ENCODE measurements around the gene FBLN5. TPM values are rescaled to one million over a fixed set of nuclear protein-coding genes. Genes with fewer than 3 reads are reported as not detected.

FBLN5 gene
- total RNA-seq, 1 donor from 2014 or later, result 31.8 TPM

DNA sequence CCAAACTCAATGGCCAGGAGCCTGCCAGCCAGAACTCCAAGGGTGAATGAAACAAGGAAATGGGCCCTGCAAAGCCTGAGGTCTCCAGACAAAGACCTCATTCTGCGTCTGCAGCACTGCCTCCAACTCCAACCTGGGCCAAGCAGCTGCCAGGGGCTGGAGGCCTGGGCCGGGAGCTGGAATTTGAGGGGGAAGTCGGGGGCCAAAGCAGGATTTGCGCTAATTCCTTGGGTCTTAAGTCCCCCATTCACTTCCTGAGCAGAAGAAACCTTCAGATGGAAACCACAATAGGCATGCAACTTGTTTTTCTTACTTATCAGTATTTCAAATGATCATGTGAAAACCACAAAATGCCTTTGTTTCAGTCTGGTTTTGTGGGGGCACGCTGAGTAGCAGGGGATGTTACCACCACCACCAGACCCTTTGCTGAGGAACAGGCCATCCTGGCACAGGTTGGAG lies 57.2 kb downstream of the FBLN5 start:
- DNase-seq (ENCODE audit: low spot score), result no peak
- intact Hi-C loops (cut with DNase I), result no loop called here

DNA sequence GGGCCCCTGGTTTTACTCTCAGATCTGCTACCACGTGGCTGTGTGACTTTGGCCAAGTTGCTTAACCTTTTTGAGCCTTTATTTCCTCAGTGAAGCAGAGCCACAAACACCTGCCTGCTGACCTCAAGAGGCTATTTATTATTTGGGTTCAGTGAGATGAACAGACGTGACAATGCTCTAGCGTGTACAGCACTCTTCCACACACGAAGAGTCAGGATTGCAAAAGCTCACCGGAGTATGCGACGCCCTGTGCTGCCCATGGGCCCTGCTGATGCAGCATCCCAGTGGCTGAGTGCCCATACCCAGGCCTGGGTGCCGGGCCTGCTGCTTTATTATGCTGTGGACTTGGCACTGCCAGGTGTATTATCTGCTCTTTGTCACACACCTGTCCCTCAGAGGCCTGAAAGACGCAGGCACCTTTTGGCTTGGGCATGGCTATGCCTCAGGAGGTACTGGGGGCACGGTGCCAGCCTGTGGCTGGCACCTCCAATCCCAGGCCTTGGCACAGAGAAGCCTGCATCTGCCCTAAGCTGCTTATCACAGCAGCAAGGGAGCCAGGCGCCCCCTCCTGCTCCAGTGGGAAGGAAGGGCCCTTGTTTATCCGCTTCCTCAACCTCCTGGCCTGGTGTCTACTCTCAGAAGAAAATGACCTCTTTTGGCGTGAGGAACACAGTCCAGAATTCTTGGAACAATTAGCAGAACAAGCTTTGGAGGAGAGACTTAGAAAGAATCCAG lies 57.9 kb downstream of the FBLN5 start:
- intact Hi-C loops (cut with DNase I), result no loop called here
- DNase-seq (ENCODE audit: low spot score), result no peak

DNA sequence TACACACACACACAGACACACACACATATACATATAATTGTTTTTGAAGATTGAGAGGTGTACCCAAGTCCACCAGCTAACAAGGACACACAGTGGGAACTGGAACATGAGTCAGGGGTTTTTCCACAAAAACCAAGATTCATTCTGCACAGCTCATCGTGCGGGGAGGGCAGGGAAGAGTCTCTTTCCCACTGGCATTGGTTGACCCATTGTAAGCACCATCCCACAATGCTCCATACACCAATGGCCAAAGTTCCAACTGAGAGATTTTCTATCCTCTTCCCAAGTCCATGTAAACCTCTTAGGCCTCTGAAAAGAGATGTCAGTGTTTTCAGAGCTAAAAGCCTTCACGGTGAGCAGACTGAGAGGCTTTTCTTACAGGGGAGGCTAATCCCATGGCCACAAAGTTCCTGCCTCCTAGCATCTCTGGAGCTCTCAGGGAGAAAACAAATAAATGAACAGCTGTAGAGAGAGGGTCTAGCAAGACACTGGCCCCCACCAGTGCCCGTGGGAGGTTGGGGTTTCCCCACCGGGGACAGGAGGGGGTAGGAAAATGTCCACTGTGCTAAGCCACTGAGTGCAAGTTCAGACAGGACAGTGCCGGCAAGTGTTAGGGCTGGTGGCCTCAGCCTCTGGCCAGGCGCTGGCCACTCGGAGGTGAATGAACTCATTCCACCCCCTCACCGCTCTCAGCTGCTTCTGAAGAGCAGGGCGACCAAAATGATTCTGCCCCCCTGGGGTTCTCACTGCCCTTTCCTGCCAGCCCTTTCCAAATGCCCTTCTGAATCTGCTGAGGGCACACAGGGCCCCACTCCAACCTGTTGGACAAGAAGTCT lies 58.6 kb downstream of the FBLN5 start:
- no peak for DNase-seq (ENCODE audit: low spot score)

DNA sequence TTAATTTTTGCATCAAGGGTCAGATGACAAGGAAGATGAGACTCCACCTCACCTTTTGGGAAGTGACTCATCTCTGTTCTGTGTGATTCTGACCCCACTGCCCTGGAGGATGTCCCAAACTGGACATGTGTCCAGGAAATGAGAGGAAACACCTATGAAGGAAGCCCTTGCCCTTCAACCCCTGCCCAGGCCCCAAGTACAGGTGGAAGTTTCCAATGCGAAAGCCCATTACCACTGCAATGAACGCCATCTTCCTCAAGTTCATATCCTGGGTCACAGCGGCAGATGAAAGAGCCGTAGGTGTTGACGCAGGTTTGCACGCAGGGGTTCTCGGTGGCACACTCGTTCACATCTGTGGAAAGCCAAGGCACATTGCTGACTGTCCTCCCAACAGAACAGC lies 60.5 kb downstream of the FBLN5 start:
- no peak for DNase-seq (ENCODE audit: low spot score)
- intact Hi-C loops (cut with DNase I), result no loop called here

More for the DNA sequence above, 58.6 kb downstream of the FBLN5 start:
- intact Hi-C loops (cut with DNase I), result no loop called here

DNA sequence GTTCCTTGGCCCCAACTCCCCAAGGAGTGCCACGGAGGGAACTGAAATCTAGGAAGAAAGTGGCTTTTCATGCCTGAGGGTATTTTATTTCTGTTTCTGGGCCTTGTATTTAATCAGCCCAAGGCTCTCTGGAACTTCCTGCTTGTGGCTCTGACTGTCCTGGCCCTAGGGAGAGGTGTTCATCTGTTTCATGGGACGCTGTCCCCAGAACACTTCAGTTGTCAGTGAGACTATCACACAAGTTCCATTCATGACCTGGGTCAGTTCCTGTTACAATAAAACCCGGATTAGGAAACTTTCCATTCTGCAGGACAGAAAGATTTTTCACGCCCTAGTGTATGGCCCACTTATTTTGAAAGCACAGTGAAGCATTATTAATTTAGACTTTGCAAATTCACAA lies 61.7 kb downstream of the FBLN5 start:
- DNase-seq (ENCODE audit: low spot score), result no peak
- intact Hi-C loops (cut with DNase I), result no loop called here

DNA sequence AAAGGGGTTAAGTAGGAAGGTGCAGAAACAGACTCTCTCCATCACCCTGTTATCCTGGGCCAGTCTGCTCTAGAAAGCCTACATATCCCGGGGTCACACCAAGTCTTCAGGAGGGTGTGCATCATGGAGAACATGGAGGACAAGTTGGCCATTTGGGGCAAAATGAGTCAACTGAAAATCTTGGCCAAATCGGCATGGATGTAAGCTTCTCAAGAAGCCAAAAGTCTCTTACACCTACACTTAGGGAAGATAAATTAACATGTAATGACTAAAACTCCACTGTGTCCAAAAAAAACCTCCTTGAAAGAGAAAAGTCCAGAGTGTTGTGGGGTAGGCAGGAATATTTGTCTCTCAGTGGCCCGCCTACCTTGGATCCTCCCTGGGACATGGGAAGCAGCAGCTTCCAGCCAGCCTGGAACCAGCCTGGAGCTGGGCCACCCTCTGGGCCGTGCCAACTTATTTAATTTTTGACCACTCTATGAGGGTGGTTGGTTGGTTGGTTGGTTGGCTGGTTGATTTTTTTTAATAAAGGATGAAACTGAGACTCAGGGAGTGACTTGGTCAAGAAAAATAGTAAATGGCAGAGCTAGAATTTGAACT lies 62.3 kb downstream of the FBLN5 start:
- no peak for DNase-seq (ENCODE audit: low spot score)
- intact Hi-C loops (cut with DNase I), result no loop called here

DNA sequence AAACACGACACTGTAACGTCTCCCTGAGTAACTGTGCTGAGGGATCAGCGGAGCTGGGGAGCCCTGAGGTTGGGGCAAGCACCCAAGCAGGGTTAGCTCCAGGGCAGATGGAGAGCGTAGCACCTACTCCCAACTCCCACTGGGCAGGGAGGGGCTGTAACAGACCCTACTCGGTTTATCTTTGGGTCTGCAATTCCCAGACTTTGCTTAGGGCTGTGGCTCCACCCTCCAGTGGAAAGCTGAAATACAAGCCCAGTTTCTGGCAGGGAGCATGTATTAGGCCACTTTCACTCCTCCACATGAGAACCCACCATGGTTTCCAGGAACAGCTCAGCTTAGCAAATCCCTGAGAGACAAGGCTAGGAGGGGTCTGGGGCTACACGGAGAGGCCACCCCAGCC lies 62.8 kb downstream of the FBLN5 start:
- DNase-seq (ENCODE audit: low spot score), result no peak

DNA sequence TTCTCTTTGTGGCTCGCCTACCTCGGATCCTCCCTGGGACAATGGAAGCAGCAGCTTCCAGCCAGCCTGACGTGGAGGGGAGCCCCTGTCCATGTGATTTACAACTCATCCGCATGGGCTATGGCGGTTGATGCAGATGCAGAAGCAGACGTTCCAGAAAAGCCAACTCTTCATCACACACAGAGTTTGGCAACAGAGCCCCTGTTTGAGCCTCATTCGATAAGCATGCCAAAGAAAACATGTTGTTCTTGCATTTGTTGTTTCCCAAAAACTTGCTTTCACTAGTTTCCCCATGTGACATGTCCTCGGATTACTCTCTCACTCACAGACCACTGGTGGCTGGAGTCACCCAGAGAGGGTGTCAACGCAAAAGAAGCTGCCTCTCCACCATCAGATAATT lies 63.7 kb downstream of the FBLN5 start:
- intact Hi-C loops (cut with DNase I), result no loop called here
- DNase-seq (ENCODE audit: low spot score), result no peak

More for the DNA sequence above, 62.8 kb downstream of the FBLN5 start:
- intact Hi-C loops (cut with DNase I), result no loop called here

DNA sequence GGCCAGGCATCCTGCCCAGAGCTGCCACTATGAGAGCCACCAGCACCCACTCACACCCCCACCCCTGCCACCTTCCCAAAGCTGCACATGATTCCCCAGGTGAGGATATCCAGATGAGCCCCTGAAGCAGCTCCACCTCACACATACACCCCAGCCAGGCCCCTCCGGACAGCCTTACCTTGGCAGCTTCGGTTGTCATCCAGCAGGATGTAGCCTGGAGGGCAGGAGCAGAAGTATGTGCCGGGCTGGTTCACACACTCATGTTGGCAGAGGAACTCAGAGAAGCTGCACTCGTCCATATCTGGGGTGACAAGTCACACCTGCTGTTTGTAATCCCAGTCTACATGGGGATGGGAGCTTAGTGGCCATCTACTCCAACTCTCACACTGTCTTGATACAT lies 64.7 kb downstream of the FBLN5 start:
- no peak for DNase-seq (ENCODE audit: low spot score)
- intact Hi-C loops (cut with DNase I), result no loop called here

DNA sequence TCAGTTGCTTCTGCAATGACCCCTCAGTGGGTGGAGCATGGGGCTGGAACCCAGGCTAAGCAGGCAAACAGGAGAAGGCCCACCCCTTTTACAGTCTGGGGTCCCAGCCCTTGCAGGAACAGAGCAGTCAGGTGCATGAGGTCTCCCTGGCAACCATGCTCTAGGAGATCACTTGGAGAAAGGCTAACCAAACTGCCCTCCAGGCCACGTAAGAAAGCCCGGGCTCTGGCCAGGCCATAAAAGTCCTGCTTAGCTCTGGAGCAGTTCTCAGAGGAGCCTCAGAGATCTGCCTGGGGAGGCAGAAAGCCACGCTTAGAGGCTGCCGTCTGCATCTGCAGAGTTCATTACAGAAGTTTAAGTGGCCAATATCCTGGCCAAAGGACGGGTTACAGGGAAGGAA lies 65.1 kb downstream of the FBLN5 start:
- DNase-seq (ENCODE audit: low spot score), result no peak
- intact Hi-C loops (cut with DNase I), result no loop called here

DNA sequence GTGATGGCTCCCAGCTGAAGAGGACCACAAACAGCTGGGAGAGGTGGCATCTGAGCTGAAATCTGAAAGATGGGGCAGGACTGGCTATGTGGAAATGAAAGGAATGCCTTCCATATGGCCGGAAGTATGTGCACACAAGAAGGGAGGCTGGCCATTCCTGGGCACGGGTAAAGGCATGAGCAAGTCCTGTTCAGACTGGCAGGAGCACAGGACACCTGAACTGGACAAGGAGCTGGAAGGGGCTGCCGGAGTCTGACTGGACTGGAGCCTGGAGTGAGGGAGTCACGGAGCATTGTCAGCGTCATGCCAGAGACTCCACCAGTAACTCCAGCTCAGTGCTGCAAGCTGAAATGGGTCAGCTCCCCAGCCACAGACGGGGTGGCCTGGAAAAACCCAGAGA lies 68.3 kb downstream of the FBLN5 start:
- DNase-seq (ENCODE audit: low spot score), result no peak
- intact Hi-C loops (cut with DNase I), result no loop called here

DNA sequence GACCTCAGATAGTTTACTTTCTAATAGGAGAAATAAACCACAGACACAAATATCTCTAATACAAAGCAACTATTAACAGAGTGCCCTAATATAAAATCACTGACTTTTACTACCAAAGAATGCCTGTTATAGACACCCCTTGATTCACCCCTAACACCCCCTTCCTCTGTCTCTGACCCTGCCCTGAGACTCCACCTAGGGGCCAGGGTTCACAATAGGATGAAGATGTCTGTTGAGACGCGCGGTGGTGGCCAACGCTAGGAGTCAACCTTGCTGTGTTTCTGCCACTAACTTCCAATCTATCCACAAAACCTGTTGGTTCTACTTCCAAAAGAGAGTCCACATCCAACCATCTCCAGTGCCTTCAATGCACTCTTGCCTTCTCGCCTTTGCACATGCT lies 69.2 kb downstream of the FBLN5 start:
- DNase-seq (ENCODE audit: low spot score), result no peak
- intact Hi-C loops (cut with DNase I), result no loop called here

DNA sequence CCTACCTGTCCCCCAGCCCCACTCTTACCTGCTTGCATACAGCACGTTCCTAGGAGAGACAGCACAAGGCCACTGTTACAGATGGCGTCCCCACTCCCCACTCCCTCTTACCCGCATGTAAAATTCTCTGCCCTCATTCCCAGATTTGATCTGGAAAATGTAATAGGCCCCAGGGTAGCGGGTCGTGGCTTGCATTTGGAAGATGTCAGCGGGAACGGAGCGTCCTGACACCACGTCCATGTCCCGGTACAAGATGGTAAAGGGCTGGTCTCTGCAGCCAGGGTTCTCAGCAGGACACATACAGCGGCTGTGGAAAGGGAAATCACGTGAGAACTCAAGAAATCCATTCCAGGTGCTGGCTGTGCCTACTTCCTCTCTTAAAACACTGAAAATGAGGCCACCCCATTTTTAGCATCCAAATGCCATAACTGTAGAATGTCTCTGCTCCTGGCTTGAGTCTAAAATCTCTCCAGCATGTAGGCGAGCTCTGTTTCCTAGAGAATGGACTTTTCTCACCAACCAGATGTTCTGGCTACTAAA lies 70.0 kb downstream of the FBLN5 start:
- intact Hi-C loops (cut with DNase I), result no loop called here
- no peak for DNase-seq (ENCODE audit: low spot score)

DNA sequence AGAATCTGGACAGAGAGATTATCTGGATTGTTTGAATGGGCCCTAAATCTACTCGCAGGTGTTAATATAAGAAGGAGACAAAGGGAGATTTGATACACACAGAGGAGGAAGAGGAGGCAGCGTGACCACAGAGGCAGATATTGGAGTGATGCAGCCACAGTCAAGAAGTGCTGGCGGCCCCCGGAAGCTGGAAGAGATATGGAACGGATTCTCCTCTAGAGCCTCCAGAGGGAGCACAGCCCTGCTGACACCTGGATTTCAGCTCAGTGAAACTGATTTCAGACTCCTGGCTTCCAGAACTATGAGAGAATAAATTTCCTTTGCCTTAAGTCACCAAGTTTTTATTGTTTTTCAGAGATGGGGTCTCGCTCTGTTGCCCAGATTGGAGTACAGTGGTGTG lies 71.0 kb downstream of the FBLN5 start:
- intact Hi-C loops (cut with DNase I), result no loop called here
- no peak for DNase-seq (ENCODE audit: low spot score)

DNA sequence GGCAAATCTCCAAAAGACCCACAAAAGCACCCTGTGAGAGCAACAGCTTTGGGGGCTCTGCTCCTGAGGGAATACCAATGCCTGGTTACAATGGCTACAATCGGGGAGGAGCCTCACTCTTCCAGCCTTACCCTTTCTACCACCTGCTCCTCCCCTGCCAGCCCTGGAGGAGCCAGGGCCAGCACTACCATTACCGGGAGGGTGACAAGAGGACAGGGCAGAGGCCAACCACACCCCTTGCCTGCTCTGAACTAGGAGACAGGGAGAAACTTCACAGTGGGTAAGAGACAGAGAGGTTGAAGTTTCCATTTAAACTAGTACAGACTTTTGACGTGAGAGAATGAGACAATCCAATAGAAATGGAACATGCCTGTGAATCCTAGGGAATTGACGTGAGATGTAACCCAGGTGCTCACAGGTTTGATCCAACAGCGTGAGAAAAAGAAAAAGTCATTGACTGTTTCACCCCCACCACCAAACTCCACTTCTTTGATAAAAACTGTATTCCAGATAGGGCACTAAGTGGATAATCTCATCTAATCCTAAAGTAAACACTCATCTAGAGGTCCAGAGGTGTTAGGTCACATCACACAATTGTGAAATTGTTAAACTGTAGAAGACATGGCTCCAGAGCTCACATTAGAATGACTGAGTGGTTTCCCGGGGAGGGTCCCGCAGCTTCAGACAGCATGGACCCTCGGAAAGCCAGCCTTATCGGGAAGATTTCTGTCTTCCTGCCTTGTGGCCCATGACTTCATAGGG lies 71.8 kb downstream of the FBLN5 start:
- DNase-seq (ENCODE audit: low spot score), result no peak
- intact Hi-C loops (cut with DNase I), result no loop called here

DNA sequence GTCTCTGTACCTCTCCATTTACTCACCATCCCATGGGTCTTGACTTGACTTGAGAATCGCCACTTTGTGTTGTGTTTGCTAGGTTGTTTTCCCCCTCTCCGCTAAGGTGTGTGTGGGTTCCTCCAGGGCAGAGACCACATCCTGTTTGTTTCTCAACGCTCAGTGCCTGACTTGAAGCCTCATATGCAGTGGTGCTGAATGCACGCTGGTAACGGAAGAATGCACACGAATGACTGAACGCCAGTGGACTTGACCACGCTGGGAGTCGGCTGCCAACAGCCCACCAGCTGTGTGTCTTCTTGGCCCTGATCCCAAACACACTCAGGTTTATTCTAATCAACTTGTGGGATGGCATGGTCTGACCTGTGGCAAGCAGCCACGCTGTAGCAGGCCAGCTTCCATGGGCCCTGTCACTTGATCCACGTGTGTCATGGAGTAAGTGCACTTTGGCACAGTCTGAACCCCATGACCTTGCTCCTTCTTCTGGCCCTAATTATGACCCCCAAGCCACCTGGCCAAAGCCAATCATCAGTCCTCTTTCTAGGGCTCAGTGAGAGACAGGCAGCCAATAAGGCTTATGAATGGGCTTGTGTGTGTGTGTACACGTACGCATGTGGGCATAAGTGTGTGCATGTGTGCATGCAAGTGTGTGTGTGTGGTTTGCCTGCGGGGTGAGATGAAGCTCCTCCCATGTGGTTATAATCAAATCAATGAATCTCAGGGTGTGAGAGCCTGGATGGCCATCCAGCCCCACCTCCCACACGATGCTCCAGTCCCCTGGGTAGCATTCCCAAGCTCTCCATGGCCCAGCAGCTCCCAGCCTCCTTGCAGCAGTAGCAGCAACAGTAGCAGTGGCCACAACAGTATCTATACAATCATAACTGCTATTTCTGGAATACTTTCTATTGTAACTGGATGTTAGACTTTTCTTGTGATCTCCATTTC lies 73.8 kb downstream of the FBLN5 start:
- DNase-seq (ENCODE audit: low spot score), result no peak
- intact Hi-C loops (cut with DNase I), result no loop called here

DNA sequence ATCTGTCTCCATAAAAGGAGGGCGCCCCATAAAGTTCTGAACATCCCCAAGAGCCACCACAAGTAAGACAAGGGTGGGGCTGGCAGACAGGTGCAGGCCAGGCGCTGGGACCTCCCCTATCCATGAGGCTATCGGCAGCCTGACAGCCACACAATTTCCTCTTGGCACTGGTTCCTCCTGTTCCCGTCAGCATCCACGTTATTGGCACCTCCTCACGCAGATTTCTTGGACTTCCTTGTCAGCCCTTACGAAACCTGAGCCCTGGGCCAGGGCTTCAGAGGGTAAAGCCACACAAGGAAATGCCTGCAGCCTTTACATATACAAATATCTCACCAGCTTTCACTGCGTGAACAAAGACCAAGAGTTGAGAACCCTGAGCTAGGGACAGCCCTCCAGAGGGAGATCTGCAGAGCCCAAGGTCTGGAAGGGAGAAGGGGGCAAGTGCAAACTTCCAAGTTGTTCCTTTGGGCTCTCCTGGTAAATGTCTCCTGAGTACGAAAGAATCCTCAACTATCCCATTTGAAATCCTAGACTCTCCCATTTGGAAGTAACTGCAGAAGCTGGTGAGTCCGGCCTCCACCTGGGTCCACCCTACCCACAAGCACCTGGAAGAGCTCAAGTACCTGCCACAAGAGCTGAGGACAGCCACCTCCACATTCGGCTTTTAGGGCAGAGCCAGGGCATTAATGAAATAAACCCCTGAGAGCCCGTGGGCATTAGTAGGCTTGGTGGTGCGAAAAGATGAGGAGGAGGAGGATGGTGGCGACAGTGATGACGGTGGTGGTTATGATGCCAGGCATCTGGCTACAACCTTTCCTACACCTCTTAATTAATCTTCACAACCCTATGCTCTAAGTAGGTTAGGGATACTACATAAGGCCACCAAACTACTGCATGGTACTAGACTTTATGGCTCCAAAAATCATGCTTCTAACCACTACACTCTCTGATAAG lies 74.7 kb downstream of the FBLN5 start:
- intact Hi-C loops (cut with DNase I), result no loop called here
- DNase-seq (ENCODE audit: low spot score), result no peak

All from cardiac septum (tissue), 1 donor.